Bone marrow (tissue), 2 donors: ENCODE data around the gene AGTRAP.

Experiments used
- DNase-seq, 2 donors: peaks; one replicate each; lab custom pipeline; 2025; lab: John Stamatoyannopoulos, UW

AGTRAP gene

GRCh38 chr1:11800391-11800755, 64.4 kb downstream of the AGTRAP start:
- no peak for DNase-seq
